AG08395 (cell line): ENCODE results near the gene MRPL11.

Source experiments
- DNase-seq: peaks from one replicate; pipeline ENCODE4 v3.0.0; 2012; ENCODE audit warnings: mixed read lengths, low spot score

MRPL11 gene

GRCh38 chr11:66438504-66439466 lies at the start of gene MRPL11:
MRPL11 (minus strand) TSS chr11:66438848; CDS start chr11:66438754, 94 bp downstream.
- DNase-seq = peak; percentile 98

GRCh38 chr11:66484806-66485380 lies 46.2 kb upstream of the MRPL11 start:
- no peak for DNase-seq

DNA sequence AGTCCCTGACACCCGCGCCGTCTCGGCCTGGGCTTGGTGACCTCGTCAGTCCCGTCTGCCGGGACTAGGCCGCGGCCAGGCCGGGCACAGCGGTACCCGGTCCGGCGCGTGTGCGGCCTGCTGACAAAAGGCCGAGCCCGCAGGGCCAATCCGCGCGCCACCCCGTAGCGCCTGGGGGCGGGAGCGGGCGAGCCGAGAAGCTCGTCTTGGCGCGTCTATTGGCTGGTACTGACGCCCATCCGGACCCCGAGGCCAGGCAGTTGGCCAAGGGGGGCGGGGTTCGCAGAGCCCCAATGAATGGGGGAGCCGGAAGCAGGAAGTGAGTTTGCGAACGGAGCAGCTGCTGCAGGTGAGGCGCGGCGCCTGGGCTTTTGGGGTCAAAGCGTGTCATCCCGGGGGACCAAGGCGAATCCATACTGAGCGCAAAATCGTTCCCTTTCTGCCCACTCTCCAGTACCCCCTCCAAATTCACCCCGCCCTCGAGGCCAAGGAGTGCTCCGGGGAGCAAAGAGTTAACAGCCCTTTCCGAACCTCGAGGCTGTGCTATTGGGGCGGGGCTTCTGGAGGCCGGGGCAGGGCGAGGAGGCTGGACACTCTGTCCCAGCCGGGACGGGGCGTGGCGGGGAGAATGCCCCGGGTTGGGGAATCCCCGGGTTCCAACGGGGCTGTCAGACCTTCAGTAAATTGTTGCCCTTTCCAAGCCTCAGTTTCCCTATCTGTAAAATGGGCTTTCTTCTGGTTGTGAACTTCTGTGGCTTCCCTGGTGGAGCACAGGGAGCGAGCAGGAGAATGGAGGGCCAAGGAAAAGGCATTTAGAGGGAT lies 41.7 kb upstream of the MRPL11 start, which contains the start of gene DPP3:
Gene DPP3, plus strand, starts transcription at position 318 of the 822 bp plus-strand sequence. CDS start 1,767 bp downstream, outside the sequence.
- peak; percentile 100 for DNase-seq

GRCh38 chr11:66479394-66480116 lies 40.9 kb upstream of the MRPL11 start:
- DNase-seq = peak; percentile 49

DNA sequence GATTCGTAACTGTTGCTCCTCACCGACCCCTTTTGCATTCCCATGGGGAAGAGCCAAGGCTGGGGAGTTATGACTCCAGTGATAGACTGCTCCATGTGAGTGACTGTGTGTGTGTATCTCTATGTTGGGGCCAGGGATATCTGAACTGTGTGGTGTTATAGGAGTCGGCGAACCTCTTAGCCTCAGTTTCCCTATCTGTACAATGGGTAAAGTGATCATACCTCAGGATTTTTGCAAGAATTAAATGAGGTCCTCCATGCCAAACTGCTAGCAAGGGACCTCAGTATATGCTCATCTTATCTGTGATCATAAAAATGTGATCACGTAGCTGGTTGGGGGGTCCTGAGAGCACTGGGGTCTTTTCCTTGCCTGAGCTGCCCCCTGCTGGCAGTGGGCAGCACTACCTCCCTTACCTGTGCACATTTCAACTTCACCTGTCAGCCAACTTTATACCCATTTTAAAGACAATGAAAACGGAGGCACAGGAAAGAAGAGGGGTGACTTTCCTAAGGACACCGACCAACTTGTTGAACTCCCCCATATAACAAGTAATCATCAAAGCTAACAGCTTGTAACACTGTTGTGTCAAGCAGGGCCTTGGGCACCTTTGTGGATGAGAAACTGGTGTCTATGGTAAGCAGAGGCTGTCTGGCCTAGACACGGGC lies 40.2 kb upstream of the MRPL11 start:
- DNase-seq = no peak

GRCh38 chr11:66477263-66478201 lies 38.9 kb upstream of the MRPL11 start:
- no peak for DNase-seq

DNA sequence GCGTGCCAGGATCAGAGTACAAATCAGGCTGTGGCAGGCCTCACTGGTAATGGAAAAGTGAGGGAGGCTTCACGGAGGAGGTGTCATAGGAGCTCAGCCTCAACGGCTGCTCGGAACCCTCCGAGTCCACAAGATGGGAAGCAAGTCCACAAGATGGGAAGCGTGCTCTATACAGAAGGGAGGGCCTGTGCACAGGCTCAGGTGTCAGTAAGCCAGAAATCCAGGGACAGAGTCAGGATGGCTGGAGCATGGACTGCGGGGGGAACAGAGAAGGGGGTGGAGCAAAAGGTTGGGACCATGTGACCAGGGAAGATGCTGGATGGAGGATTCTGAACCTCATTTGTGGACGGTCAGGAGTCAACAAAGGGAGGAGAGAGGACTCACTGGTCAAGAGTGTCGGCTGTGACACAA lies 38.2 kb upstream of the MRPL11 start:
- DNase-seq = no peak

DNA sequence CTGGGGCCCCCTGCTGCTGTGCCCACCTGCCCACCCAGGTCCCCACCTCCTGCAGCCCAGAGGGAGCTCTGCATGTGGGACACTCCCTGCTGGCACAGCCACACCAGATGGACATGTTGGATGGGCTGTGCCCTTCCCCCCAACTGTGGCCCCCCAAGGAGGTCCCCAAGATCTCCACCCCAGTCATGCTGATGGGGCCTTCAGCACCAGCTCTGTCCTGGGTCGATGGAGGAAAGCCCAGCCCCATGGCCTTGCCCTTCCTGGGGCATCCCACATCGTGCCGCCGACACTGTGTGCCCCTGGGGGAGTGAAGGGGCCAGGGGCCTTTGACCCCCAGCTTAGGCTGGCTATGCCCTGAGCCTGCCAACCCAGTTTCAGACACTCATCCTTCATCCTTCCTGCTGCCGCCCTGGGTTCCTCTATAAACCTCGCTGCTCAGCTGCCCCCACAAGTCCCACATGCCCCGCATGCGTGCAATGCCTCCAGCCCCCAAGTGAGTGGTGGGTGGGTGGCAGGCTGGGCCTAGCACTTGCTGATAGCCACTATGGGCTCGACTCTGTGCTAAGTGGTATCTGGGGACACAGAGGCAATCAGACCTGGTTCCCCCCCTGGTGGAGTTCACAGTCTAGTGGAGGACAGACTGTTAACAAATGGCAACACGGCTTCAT lies 37.7 kb upstream of the MRPL11 start:
- DNase-seq = no peak

- no peak for DNase-seq
Measured at GRCh38 chr11:66475349-66476172, 36.9 kb upstream of the MRPL11 start.

DNA sequence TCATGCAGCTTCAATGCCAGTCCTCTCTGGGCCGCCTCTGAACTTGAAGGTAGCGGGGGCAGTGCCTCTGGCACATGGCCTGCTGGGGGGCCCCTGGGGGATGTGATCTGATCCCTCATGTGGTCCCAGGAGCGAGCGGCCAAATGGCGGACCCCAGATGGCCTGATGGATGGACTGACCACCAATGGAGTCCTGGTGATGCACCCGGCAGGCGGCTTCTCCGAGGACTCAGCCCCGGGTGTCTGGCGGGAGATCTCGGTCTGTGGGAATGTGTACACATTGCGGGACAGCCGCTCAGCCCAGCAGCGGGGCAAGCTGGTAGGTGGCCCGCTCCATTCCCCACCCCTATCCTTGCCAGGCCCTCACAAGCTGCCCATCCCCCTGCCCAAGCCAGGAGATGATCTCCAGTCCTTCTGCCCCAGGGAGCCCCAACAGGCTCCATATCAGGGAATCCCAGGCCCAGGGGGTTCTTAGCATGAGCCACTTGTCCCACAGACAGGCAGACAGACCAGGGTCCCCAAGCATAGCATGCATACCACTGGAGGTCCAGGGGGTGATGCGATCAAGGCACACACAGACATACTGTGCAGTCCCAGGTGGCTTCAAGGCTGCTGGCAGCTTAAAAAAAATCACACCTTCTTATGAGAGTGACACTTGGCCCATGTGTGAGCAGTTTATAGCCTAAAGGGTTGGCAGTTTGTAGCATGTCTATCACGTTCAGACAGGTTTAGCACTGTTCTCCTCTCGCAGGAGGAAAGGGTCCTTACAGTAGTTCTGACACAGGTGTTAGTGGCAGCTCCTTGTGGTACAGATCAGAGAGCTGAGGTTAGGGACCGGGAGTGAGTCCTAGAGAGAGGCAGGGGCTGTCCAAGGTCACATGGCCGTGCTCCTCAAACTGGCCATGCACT lies 35.2 kb upstream of the MRPL11 start:
- DNase-seq = no peak

- no peak for DNase-seq
Measured at GRCh38 chr11:66473167-66473566, 34.5 kb upstream of the MRPL11 start.

GRCh38 chr11:66472054-66472453 lies 33.4 kb upstream of the MRPL11 start:
- DNase-seq = no peak

DNA sequence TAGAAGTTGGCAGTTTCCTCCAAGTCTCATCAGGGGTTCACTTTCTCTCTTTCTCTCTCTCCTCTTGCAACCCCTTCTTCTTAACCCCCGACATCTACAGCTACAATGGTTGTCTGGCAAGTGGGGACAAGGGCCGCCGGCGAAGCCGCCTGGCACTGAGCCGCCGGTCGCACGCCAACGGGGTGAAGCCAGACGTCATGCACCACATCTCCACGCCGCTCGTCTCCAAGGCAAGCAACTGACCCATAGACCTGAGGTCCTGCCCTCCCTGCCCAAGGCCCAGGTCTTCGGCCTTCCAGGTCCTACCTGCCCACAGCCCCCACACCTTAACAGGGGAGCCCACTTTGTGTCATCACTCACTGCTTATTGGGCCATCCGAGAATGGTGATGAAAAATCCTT lies 32.5 kb upstream of the MRPL11 start:
- DNase-seq = no peak

- DNase-seq = no peak
Measured at GRCh38 chr11:66470015-66470414, 31.4 kb upstream of the MRPL11 start.

- DNase-seq = no peak
Measured at GRCh38 chr11:66469441-66469840, 30.8 kb upstream of the MRPL11 start.

DNA sequence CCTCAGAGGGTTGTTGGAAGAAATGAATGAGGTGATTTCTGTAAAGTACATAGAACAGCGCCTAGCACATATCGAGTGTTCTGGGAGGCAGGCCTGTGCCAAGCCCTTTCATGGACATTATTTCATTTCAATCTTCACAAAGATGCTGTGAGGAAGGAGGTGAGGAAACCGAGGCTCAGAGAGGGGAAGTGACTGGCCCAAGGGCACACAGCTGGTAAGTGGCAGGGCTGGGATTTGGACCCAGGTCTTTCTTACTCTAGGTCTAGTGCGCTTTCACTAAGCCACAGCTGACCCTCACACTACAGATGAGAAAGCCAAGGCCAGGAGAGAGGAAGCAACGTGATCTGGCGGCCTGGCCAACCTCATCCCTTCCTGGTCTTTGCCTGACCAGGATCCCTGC lies 30.0 kb upstream of the MRPL11 start:
- no peak for DNase-seq

GRCh38 chr11:66467756-66468155 lies 29.1 kb upstream of the MRPL11 start:
- DNase-seq = no peak
